IMR-90 (cell line): ENCODE data around the gene ENAH.

Source experiments
- CEBPB ChIP-seq: IDR thresholded peaks from 2 replicates; pipeline ENCODE4 v1.6.1; 2012; ENCODE audit warnings: low read depth, low read length, improper control_type of control experiment
- CHD1 ChIP-seq: IDR thresholded peaks from 2 replicates; pipeline ENCODE4 v1.6.1; 2012; ENCODE audit warnings: low read depth, low read length, improper control_type of control experiment
- MAFK ChIP-seq: IDR thresholded peaks from 2 replicates; pipeline ENCODE4 v1.6.1; 2012; ENCODE audit warnings: low read depth, low read length, improper control_type of control experiment
- MAZ ChIP-seq: IDR thresholded peaks from 2 replicates; pipeline ENCODE4 v1.6.1; 2012; ENCODE audit warnings: low read depth, mild to moderate bottlenecking, low read length, improper control_type of control experiment, moderate library complexity, borderline replicate concordance
- MXI1 ChIP-seq: IDR thresholded peaks from 2 replicates; pipeline ENCODE4 v1.6.1; 2012; ENCODE audit warnings: low read depth, mild to moderate bottlenecking, low read length, moderate library complexity, borderline replicate concordance
- POLR2A ChIP-seq: IDR thresholded peaks from 2 replicates; pipeline ENCODE4 v1.6.1; 2012; ENCODE audit warnings: mild to moderate bottlenecking, low read depth, low read length
- RAD21 ChIP-seq: IDR thresholded peaks from 2 replicates; pipeline ENCODE4 v1.6.1; 2012; ENCODE audit warnings: low read length, improper control_type of control experiment
- RCOR1 ChIP-seq: IDR thresholded peaks from 2 replicates; pipeline ENCODE4 v1.6.1; 2012; ENCODE audit warnings: mild to moderate bottlenecking, low read length, improper control_type of control experiment; ENCODE audit not compliant: insufficient replicate concordance
- RFX5 ChIP-seq: IDR thresholded peaks from 2 replicates; pipeline ENCODE4 v1.8.0; 2012; ENCODE audit warnings: low read depth, mild to moderate bottlenecking, low read length, moderate library complexity
- TF ChIP-seq, protein P1 (sequence below): conservative IDR thresholded peaks from 2 replicates; pipeline ENCODE4 v1.5.1; 2012; ENCODE audit warnings: mild to moderate bottlenecking, low read depth, low read length, improper control_type of control experiment
- TF ChIP-seq, protein P2 (sequence below): fragments of 150-350 bp; IDR thresholded peaks from 2 replicates; pipeline ENCODE4 v1.6.1; 2017; ENCODE audit warnings: mild to moderate bottlenecking, antibody characterized with exemption, low read length, low read depth

- TF ChIP-seq POLR2A (no peak), RAD21 (0 out of 2 replicates have a peak, but pooled peaks have one; percentile 3), MAFK (peak; percentile 24; the same call in 1 of the 2 replicates), CEBPB (peak; percentile 87), MAZ (no peak), MXI1 (no peak), RCOR1 (no peak), CHD1 (no peak), RFX5 (no peak)
- TF ChIP-seq, protein P1, sequence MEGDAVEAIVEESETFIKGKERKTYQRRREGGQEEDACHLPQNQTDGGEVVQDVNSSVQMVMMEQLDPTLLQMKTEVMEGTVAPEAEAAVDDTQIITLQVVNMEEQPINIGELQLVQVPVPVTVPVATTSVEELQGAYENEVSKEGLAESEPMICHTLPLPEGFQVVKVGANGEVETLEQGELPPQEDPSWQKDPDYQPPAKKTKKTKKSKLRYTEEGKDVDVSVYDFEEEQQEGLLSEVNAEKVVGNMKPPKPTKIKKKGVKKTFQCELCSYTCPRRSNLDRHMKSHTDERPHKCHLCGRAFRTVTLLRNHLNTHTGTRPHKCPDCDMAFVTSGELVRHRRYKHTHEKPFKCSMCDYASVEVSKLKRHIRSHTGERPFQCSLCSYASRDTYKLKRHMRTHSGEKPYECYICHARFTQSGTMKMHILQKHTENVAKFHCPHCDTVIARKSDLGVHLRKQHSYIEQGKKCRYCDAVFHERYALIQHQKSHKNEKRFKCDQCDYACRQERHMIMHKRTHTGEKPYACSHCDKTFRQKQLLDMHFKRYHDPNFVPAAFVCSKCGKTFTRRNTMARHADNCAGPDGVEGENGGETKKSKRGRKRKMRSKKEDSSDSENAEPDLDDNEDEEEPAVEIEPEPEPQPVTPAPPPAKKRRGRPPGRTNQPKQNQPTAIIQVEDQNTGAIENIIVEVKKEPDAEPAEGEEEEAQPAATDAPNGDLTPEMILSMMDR: no peak
- TF ChIP-seq, protein P2, sequence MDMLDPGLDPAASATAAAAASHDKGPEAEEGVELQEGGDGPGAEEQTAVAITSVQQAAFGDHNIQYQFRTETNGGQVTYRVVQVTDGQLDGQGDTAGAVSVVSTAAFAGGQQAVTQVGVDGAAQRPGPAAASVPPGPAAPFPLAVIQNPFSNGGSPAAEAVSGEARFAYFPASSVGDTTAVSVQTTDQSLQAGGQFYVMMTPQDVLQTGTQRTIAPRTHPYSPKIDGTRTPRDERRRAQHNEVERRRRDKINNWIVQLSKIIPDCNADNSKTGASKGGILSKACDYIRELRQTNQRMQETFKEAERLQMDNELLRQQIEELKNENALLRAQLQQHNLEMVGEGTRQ: no peak
These were observed 4.6 kb upstream of the ENAH start for GRCh38 chr1:225657462-225657989.
